Suppressor macrophage treated with lipopolysaccharide for 1 hour (primary cell): ENCODE data around the gene ESM1.

Source experiments
- DNase-seq, 3 donors: peaks; one replicate each; pipeline ENCODE4 v3.0.0-alpha.2; 2020 to 2022

The ESM1 gene

DNA sequence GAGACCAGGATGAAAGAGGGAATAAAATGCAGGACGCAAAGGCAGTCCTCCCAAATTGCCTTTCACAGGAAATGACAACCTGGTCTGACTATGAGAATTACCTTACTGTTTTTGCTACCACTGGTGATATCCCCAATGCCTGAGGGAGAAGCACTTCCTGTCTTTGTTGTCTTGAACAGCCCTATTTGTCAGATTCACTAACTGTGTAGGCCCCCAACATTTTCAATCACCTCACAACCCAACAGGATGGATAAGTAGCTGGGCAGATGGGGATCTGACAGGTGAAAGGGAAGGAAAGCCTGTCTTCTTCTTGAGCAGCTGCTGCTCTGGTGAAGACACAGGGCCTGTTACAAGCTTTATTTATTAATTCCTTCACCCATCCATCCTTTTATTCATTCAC is 9.7 kb downstream of the ESM1 start:
- DNase-seq, result no peak

DNA sequence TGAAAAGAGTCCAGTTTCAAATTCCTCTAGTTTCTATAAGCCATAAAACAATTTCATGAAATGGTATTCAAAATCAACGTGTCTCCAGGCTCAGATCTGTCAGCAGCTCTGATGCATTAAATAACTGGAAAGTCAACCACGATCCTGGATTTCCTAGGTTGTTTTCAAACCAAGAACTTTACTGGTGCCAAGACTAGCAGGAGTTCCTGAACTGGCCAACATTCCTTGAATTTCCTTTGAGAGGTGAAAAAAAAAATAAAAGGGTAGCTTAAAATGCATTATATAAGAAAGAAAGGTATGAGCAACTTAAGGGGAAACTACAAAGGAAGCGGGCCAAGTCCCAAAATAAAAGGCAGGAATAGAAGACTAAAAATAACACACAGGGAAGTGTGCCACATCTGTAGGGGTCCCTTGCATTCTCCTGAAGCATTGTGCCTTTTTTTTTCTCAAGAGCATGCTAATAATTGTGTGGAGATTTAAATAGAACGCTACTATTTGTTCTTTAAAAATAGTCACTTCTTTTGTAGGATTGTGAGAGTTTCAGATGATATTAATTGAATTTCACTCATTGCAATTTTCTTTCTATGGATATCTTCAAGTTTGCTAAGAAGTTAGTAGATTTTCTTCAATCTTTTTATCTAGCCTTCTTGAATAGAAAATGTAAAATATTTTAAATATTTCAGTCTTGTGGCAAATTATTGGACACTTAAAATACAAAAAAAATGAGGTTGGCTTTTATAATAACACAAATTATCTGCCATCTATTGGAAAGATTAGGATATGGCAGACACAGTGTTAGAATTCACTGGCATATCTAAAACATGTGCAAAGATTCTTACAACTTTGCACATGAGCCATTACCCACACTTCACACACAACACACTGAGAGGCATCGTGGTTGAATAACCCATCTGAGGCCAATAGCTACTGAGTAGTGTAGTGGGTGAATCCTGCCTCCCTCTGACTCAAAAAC is 15.3 kb downstream of the ESM1 start:
- DNase-seq, result no peak

DNA sequence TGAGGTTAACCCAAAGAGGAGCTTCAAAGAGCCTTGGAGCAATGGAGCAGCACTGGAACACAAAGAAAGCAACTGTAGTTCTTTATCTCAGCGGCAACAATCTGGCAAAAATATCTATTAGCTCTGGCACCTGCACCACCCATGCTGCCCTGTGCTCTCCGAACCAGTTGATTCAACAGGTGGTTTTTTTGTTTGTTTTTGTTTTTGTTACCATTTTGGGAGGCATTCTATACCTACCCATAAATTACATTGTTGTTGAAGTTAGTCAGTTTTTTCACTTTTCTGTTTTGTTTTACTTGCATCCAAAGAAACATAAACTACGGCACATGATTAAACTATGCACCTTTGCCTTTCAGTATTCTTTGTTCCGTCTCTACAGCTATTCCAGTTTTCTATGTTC is 16.2 kb downstream of the ESM1 start:
- no peak for DNase-seq

DNA sequence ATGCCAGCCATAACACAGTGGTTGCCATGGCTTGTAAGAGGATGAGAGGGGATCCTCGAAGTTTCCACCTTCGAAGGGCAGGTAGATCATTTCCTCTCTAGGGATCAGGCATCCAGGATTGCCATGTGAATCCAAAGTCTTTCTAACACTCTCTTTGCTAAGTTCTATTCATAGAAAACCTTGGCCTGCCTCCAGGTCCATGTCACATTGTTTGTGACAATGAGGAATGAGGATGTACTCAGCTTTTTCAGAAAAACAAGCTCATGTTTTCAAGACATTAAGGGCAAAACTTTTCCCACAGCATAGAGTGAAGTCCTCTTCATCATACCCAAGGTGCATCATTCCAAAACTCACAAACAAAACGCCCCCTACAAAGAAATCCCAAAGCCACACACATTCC is 19.6 kb downstream of the ESM1 start:
- no peak for DNase-seq

DNA sequence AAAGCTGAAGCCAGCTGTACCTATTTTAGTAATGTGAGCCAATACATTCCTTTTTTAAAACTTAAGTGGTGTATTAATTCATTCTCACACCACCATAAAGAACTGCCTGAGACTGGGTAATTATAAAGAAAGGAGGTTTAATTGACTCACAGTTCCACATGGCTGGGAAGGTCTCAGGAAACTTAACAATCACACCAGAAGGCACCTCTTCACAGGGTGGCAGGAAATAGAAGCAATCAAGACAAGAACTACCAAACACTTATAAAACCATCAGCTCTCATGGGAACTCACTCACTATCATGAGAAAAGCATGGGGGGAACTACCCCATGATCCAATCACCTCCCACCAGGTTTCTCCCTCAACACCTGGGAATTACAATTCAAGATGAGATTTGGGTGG is 21.0 kb downstream of the ESM1 start:
- DNase-seq, result no peak

DNA sequence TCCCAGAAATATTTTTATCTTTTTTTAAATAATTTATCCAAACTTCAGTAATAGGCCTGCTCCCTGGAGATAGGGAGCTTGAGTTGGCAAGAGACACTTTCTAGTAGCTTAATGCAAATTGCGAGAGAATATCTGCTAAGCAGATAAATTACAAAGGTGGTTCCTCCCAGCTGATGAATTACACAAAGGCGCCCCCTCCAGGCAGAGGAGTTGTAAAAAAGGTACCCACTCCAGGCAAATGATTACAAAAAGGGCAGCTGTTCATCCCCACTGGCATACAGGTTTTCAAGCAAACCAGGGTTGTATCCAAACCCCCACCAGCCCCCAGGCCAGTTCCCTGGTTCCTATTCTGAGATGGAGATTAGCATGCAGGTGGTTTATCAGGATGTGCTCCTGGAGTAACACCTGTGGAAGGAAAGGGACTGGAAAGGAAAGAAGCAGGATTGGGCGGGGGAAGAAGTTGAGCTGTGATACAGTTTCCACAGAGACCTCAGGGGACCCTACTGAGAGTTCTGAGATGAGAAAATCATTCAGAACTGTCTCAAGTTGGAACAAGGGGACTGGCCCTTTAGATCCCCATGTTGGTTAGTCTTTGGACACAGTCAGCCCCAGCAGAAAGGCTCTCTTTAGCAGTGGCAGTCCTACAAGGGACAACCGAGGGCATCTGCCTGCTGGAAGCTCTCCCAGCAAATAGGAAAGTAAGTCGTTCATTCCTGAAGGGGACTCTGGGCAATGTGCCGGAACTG is 25.5 kb downstream of the ESM1 start:
- peak; percentile 25 to 67 (median 46) for DNase-seq

DNA sequence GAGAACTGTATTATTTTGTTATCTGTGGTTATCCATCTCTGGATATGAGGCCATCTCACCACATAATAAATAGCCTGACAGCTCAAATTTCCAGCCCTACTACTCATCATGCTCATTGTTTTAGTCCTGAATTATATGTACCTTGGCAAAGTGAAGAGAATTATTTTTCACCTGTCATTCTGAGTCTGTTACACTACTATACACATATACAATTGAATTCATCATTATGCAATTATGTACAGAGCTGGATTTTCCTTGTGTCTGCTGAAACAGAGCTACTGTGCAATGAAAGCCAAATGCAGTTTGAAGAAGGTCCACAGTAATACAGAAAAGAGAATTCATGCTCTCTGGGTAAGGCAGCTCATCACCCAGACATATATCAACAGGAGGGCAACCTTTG is 28.5 kb downstream of the ESM1 start:
- DNase-seq, result no peak

DNA sequence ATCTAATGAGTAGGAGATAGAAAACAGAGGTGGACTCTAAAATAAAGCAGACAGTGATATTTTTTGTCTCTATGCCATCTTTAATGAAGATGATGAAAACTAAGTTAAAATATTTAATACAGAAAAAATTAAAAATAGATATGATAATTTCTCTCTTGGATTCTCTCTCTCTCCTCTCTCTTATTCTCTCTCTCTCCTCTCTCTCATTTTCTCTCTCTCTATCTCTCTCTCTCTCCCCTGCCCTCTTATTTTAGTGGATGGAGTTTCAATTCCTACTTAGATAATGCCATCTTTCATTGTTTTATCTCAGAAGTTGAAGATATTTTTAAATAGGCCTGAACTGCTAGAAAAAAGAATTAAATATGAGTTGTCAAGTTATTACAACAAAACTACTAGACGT is 38.2 kb downstream of the ESM1 start:
- no peak for DNase-seq

DNA sequence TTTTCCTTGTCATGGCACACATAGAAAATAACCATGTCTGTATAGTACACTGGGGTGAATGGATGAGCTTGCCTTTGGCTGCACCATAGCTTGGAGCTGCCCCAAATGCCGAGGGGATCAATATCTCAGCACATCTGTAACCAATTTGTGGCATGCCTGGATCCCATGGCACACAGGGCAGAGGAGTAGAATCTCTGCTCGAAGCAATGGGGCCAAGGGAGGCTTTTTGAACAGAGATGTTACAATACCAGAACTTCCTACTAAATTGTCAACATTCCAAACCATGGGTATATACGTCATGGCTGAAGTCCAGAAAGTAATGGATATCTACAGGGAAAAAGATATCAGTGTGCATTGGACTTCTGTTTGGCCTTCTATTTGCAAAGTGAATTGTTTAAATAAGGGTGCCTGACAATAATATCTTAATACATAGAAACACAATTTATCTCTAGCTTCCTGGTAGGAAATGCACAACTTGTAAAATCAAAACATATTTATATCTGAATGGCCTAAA is 39.0 kb downstream of the ESM1 start:
- DNase-seq, result no peak

DNA sequence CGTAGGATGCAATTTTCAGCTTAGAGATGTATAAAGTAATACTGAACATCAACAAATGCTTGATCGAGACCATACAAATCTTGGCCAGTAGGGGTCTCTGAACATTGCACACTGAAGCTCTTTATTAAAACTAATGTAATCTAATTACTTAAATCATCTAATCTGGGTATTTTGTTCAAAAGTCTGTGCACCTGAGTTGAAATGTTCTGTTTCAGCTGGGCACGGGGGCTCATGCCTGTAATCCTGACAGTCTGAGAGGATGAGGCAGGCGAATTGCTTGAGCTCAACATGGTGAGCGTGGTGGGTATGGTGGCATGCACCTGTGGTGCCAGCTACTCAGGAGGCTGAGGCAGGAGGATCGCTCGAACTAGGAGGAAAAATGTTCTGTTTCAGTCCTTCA is 41.0 kb downstream of the ESM1 start:
- peak; percentile 21 to 43 (median 32) for DNase-seq

DNA sequence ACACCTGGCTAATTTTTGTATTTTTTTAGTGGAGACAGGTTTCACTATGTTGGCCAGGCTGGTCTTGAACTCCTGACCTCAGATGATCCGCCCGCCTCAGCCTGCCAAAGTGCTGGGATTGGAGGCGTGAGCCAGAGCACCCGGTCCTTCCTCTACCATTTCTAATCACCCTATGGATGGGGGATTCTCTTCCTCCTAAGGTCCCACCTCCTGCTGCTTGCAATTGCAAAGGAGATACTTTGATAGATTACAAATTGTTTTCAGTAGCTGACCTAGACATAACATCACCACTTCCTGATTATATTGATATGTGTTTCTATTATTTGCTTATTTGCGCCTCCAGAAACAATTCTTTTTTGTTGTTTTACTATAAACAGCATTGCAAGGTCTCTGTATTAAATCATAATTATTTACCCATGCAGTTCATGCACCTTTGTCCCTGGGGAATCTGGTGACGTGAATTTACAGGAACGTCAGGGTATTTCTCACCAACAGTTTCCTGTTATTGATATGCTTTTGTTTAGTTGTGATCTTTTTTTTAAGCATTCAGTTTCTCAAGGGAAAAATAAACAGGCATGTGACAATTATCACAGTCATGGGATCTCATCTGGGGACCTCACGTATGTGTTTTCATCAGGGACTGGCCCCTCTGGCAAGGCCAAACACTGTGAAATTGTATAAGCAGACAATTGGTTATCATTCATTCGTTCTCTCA is 43.2 kb downstream of the ESM1 start:
- no peak for DNase-seq

DNA sequence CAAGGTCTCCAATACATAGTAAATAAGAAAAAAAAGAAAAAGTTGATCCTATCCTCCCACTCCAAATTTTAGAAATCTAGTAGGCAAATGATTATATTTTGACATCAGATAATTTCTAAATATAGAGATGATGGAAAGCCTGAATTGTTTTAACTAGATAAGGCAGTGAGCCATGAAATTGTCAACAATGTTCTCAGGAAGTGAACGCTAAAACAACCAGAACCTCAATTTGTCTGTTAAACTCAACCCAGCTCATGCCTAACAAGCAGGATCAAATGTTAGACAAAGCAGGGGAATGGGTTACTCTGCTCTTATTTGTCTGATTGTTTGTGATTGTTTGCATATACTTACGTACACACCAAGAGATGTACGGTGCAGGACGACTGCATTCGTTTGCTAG is 49.2 kb downstream of the ESM1 start:
- DNase-seq, result no peak

DNA sequence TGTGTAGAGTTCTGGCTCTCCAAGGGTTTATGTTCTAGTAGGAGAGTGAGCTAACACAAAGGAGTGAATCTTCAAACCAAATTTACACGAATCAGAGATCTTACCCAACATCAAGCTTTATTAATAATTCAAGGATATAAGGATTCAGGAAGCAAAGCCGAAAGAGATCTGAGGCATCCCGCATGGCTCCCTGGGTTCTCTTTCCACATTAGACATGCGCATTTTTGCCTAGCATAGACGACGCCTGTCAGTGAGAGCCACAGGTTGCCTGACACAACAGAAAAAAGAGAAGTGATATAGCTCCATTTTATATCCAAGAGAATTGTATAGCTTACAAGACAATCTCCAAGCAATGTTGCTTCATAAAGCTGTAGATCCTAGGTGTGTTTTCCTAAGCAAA is 52.6 kb downstream of the ESM1 start:
- DNase-seq, result no peak

DNA sequence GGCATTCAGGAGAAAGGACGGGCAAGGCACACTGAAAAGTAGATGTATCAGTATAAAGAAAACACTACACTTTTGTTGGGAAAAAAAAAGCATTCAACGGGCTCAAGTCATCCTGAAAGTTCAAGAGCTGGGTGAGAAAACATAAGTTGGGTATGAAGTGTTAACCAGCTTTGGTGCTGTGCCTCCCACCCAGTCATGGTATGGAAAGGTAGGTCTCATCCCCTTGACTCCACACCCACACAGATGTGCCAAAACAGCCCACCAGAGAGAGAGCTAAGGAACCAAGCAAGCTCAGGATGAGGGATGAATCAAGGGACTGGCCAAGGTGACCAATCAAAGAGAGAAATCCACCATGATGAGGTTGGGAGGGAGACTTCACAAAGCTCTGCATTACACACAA is 54.7 kb downstream of the ESM1 start:
- no peak for DNase-seq
